ENCODE measurements around the gene LSAMP. TPM values are rescaled to one million over a fixed set of nuclear protein-coding genes. Genes with fewer than 3 reads are reported as not detected.

The LSAMP gene
- total RNA-seq, 1 experiment from 2014 or later = 0.90 TPM

DNA sequence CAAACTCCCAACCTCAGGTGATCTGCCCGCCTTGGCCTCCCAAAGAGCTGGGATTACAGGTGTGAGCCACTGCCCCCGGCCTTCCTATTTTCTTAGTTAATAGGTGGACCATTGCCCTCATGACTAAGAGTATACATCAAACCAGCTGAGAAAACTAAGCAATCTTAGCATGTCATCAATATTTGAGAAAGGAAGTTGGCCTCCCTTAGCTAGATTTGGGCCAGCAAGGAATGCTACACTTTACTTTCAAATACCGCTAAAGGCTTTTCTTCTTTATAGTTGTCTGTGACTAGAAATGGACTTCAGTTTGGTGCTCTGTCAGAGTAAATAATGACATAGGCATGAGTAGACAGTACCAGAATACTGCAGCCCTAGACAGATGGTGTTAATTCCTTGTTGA is 622.7 kb downstream of the LSAMP start:
- Histone ChIP-seq H2AK5ac (ENCODE audit: insufficient read length, low read length) (no peak overlapping the region), H4K20me1 (ENCODE audit: control insufficient read depth, insufficient read depth, insufficient read length) (no peaks in the 10 kb centered on the region), H2BK5ac (ENCODE audit: insufficient read length, low read length) (no peak overlapping the region)

More for the DNA sequence above, 622.7 kb downstream of the LSAMP start:
- Histone ChIP-seq H3K79me2 (ENCODE audit: insufficient read depth, low read length) (no peaks in the 10 kb centered on the region), H3K9me3 (ENCODE audit: control insufficient read depth, low read depth, low read length) (no peaks in the 10 kb centered on the region), H3K27me3 (ENCODE audit: insufficient read depth, low read length) (no peaks in the 10 kb centered on the region), H3T11ph (ENCODE audit: low read length) (no peak overlapping the region), H3K23me2 (ENCODE audit: insufficient read length, low read depth, low read length, poor library complexity, severe bottlenecking) (no peaks in the 10 kb centered on the region), H3K4me2 (ENCODE audit: insufficient read depth, insufficient read length, low read length) (no peak overlapping the region), H2BK20ac (ENCODE audit: low read depth, low read length, poor library complexity, severe bottlenecking) (no peak overlapping the region), H3K4me1 (ENCODE audit: insufficient read depth, low read length) (no peaks in the 10 kb centered on the region), H3K79me1 (ENCODE audit: insufficient read depth, low read depth, low read length, poor library complexity, severe bottlenecking) (no peaks in the 10 kb centered on the region), H4K8ac (replicated peaks; ENCODE audit: insufficient read length, low read depth, low read length) (no peak overlapping the region), H3K56ac (ENCODE audit: insufficient read length, low read depth, low read length) (no peak overlapping the region), H2BK12ac (ENCODE audit: insufficient read length, low read depth, low read length) (no peak overlapping the region), H4K5ac (ENCODE audit: insufficient read length, low read depth, low read length) (no peak overlapping the region), H3K27ac (ENCODE audit: insufficient read length, low read depth, low read length) (no peak overlapping the region), H3K14ac (ENCODE audit: insufficient read depth, low read length) (no peak overlapping the region), H3K9ac (ENCODE audit: extremely low read depth, insufficient read length, low read length) (no peak overlapping the region), H3K4ac (ENCODE audit: low read depth, low read length) (no peak overlapping the region), H3K18ac (ENCODE audit: insufficient read length, low read depth, low read length) (no peak overlapping the region), H2BK15ac (ENCODE audit: low read depth, low read length) (no peak overlapping the region), H2AFZ (ENCODE audit: low read length) (no peak overlapping the region), H3K23ac (ENCODE audit: insufficient read length, low read depth, low read length) (no peak overlapping the region), H4K91ac (ENCODE audit: insufficient read length, low read depth, low read length) (no peak overlapping the region), H2BK120ac (ENCODE audit: low read depth, low read length, poor library complexity, severe bottlenecking) (no peak overlapping the region)
- WGBS (ENCODE audit: extremely low coverage, insufficient read length, low lambda C conversion rate) = no CpG with 5 or more reads among the region's 3 CpGs
- no peak for DNase-seq
- no peaks in the 10 kb centered on the region for H3K4me1 Mint-ChIP-seq
- no peak overlapping the region for H3K4me3 Mint-ChIP-seq
- no peaks in the 10 kb centered on the region for H3K27me3 Mint-ChIP-seq (ENCODE audit: low read depth)
- no peak overlapping the region for H3K27ac Mint-ChIP-seq
- H3K9me3 Mint-ChIP-seq = no peaks in the 10 kb centered on the region
- TF ChIP-seq, protein P1, sequence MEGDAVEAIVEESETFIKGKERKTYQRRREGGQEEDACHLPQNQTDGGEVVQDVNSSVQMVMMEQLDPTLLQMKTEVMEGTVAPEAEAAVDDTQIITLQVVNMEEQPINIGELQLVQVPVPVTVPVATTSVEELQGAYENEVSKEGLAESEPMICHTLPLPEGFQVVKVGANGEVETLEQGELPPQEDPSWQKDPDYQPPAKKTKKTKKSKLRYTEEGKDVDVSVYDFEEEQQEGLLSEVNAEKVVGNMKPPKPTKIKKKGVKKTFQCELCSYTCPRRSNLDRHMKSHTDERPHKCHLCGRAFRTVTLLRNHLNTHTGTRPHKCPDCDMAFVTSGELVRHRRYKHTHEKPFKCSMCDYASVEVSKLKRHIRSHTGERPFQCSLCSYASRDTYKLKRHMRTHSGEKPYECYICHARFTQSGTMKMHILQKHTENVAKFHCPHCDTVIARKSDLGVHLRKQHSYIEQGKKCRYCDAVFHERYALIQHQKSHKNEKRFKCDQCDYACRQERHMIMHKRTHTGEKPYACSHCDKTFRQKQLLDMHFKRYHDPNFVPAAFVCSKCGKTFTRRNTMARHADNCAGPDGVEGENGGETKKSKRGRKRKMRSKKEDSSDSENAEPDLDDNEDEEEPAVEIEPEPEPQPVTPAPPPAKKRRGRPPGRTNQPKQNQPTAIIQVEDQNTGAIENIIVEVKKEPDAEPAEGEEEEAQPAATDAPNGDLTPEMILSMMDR (conservative IDR thresholded peaks at IDR 0.05) = no peak
- H3K36me3 Mint-ChIP-seq (ENCODE audit: insufficient read depth in 1 of 3, low read depth in 3 of 3) = no peaks in the 10 kb centered on the region
